Tibial nerve (tissue), 4 donors: ENCODE results near the gene ERP27. TPM values are rescaled to one million over a fixed set of nuclear protein-coding genes. Genes with fewer than 3 reads are reported as not detected.

ENCODE experiments used
- DNase-seq, 2 donors: peaks; one replicate each; pipeline ENCODE4 v3.0.0-alpha.2; 2019; ENCODE audit warnings: low spot score in 2 of 2
- H3K27ac ChIP-seq, 4 donors: fragments of 200-600 bp; sonication (generic) in 3 of 4; one replicate each; pipeline ENCODE4 v1.5.1; 2017 to 2019; ENCODE audit warnings: mild to moderate bottlenecking in 1 of 4
- H3K27me3 ChIP-seq, 2 donors: fragments of 200-600 bp; sonication (generic) in 1 of 2; one replicate each; pipeline versions ENCODE4 v1.5.1 to v1.6.0; 2017 to 2019
- H3K36me3 ChIP-seq, 3 donors: fragments of 200-600 bp; sonication (generic); one replicate each; pipeline ENCODE4 v1.5.1; 2018 to 2019
- H3K4me1 ChIP-seq, 4 donors: fragments of 200-600 bp; sonication (generic) in 3 of 4; one replicate each; pipeline ENCODE4 v1.5.1; 2017 to 2019
- H3K4me3 ChIP-seq, 4 donors: fragments of 200-600 bp; sonication (generic) in 3 of 4; one replicate each; pipeline ENCODE4 v1.5.1; 2017 to 2019; ENCODE audit warnings: mild to moderate bottlenecking in 1 of 4, moderate library complexity in 1 of 4
- H3K9me3 ChIP-seq, 4 donors: fragments of 200-600 bp; sonication (generic) in 3 of 4; one replicate each; pipeline ENCODE4 v1.5.1; 2017 to 2019
- EP300 ChIP-seq, 2 donors: sonication (generic); formaldehyde crosslinking; IDR thresholded peaks; one replicate each; pipeline ENCODE4 v1.6.1; 2017; ENCODE audit warnings: antibody characterized with exemption in 2 of 2, mild to moderate bottlenecking in 1 of 2
- POLR2A ChIP-seq, 2 donors: fragments of 450-650 bp; IDR thresholded peaks; one replicate each; pipeline ENCODE4 v1.6.1; 2017; ENCODE audit warnings: antibody characterized with exemption in 2 of 2, mild to moderate bottlenecking in 2 of 2, moderate library complexity in 2 of 2
- WGBS, 2 donors: methylation state at CpG; one replicate each; pipeline ENCODE4 v1.1.5; 2018; 5-methylcytosine and 5-hydroxymethylcytosine counted together
- total RNA-seq, 4 donors: library from RNA; depleted of rRNA; stranded (reverse); fragments of >200 nt; gene quantifications; one replicate each; pipeline ENCODE4 v1.1.0, GENCODE V29; 2016
- TF ChIP-seq, protein P1 (sequence below), 5 experiments: fragments of 200-600 bp in 3 of 5; fragments of 450-650 bp in 2 of 5; sonication (generic) in 3 of 5; IDR thresholded peaks; one replicate each; pipeline ENCODE4 v1.5.1; 2016 to 2019; ENCODE audit warnings: antibody characterized with exemption in 5 of 5, mild to moderate bottlenecking in 3 of 5, moderate library complexity in 2 of 5

Gene ERP27
- total RNA-seq, 4 donors from 2014 or later: not detected

DNA sequence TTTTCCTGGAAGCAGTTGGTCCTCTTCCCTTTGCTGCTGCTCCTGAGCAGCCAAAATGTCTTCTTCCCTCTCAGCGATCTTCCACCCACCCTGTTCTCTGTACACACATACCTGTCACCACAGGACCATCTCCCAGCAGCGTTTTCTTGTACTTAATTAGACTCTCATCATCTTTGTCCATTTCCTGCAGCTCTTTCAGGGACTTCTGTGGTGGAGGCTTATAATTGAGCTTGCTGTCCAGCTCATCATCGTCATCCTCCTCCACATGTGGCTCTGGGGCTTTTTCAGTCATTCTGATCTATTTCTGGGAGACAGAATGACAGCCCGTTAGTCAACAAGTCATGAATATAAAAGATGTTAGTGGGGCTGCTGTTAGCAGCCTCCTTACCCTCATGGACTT is 12.1 kb upstream of the ERP27 start:
- Histone ChIP-seq H3K9me3 (no peaks in the 10 kb centered on the region), H3K4me3 (no peak overlapping the region), H3K4me1 (peaks cover 0 to 59% (median 34%) of the 10 kb centered on the region in 4 donors), H3K36me3 (no peaks in the 10 kb centered on the region), H3K27ac (peak overlapping the region in 3 of 4 donors; percentile 15 to 73 (median 21)), H3K27me3 (no peaks in the 10 kb centered on the region)
- no peak for DNase-seq
- WGBS, 2 donors: 76 to 81% methylated on average over 4 of the region's 4 CpGs
- TF ChIP-seq POLR2A (IDR thresholded peaks at IDR 0.05): no peak
- no peak for TF ChIP-seq EP300 (IDR thresholded peaks at IDR 0.05)
- TF ChIP-seq, protein P1, sequence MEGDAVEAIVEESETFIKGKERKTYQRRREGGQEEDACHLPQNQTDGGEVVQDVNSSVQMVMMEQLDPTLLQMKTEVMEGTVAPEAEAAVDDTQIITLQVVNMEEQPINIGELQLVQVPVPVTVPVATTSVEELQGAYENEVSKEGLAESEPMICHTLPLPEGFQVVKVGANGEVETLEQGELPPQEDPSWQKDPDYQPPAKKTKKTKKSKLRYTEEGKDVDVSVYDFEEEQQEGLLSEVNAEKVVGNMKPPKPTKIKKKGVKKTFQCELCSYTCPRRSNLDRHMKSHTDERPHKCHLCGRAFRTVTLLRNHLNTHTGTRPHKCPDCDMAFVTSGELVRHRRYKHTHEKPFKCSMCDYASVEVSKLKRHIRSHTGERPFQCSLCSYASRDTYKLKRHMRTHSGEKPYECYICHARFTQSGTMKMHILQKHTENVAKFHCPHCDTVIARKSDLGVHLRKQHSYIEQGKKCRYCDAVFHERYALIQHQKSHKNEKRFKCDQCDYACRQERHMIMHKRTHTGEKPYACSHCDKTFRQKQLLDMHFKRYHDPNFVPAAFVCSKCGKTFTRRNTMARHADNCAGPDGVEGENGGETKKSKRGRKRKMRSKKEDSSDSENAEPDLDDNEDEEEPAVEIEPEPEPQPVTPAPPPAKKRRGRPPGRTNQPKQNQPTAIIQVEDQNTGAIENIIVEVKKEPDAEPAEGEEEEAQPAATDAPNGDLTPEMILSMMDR (IDR thresholded peaks at IDR 0.05): no peak

DNA sequence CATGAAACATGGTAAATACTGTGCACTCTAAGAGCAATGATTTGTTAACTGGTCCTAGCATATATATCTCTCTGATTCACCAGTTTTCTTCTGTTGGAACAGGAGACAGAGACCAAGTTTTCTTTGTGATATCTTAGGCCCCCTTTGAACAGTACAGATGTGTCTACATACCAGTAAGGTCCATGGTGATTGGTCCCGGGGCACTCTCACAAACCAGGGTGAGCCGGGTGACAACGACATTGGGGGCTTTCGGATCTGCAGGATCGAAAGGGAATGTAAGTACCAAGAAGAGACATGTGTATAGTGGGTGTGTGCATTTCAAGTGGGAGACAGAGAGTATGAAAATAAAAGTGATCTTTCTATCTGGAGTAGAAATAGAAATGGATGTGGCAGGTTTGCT is 11.3 kb upstream of the ERP27 start:
- Histone ChIP-seq H3K36me3 (no peaks in the 10 kb centered on the region), H3K4me1 (peaks cover 0 to 51% (median 35%) of the 10 kb centered on the region in 4 donors), H3K4me3 (no peak overlapping the region), H3K27me3 (no peaks in the 10 kb centered on the region), H3K27ac (peak overlapping the region in 3 of 4 donors; percentile 46 to 79 (median 73)), H3K9me3 (no peaks in the 10 kb centered on the region)
- WGBS, 2 donors: 93 to 96% methylated on average over 5 of the region's 5 CpGs
- no peak for DNase-seq
- TF ChIP-seq, protein P1 (IDR thresholded peaks at IDR 0.05): no peak
- TF ChIP-seq POLR2A (IDR thresholded peaks at IDR 0.05) (no peak), EP300 (IDR thresholded peaks at IDR 0.05) (no peak)

DNA sequence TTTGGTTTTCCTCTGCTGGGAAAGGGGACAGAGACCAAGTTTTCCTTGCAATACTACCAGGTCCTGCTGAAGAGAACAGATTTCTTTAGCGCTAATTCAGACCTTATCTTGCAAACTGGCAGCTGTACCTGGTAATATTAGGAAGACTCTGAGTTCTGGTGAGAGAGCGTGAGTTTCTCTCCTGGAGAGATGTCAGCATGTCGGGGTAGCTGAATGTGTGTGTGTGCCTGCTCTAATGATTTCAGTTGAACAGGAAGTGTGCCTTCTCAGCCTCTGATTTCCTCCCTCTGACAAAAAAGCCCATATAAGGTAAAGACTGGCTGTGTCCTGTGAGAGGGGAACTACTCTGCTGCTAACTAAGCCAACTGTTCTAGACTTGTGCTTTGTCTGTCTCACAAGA is 10.3 kb upstream of the ERP27 start:
- Histone ChIP-seq H3K9me3 (no peaks in the 10 kb centered on the region), H3K4me3 (no peak overlapping the region), H3K27ac (peak overlapping the region; percentile 57 to 82 (median 70)), H3K27me3 (no peaks in the 10 kb centered on the region), H3K36me3 (no peaks in the 10 kb centered on the region), H3K4me1 (peaks cover 0 to 50% (median 31%) of the 10 kb centered on the region in 4 donors)
- TF ChIP-seq, protein P1 (IDR thresholded peaks at IDR 0.05): no peak
- peak in 1 of 2 donors; percentile 75 for TF ChIP-seq EP300 (IDR thresholded peaks at IDR 0.05)
- TF ChIP-seq POLR2A (IDR thresholded peaks at IDR 0.05): peak; percentile 19 to 30
- WGBS, 2 donors: 28 to 41% methylated on average over 3 of the region's 3 CpGs
- peak in 1 of 2 donors; percentile 38 for DNase-seq

DNA sequence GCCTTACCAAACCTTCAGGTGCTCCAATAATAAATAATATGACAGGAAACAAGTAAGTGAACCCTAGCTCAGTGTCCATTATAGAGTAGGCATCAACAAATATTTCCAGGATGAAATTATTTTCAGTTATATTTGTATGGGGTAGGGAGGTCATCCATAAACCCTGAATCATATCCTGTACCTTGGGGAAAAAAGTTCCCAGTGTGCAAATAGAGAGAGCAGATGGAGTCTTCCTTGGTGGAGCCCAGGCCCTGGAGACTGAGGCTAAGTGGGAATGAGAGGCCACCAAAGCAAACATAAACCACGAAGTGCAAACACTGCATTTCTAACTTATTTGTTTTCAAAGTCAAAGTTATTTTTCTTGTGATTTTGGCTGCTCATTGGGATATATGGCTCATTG is 8.5 kb upstream of the ERP27 start:
- WGBS, 2 donors: 60 to 81% methylated on average over 1 of the region's 1 CpG
- DNase-seq: no peak
- TF ChIP-seq EP300 (IDR thresholded peaks at IDR 0.05): no peak
- TF ChIP-seq POLR2A (IDR thresholded peaks at IDR 0.05): no peak
- TF ChIP-seq, protein P1 (IDR thresholded peaks at IDR 0.05): no peak
- peaks cover 0 to 3% (median 0%) of the 10 kb centered on the region in 3 donors for H3K36me3 ChIP-seq
- no peaks in the 10 kb centered on the region for H3K27me3 ChIP-seq
- peak overlapping the region in 2 of 4 donors; percentile 20 to 79 for H3K27ac ChIP-seq
- H3K4me3 ChIP-seq: no peak overlapping the region
- no peaks in the 10 kb centered on the region for H3K9me3 ChIP-seq
- H3K4me1 ChIP-seq: peaks cover 0 to 44% (median 22%) of the 10 kb centered on the region in 4 donors

DNA sequence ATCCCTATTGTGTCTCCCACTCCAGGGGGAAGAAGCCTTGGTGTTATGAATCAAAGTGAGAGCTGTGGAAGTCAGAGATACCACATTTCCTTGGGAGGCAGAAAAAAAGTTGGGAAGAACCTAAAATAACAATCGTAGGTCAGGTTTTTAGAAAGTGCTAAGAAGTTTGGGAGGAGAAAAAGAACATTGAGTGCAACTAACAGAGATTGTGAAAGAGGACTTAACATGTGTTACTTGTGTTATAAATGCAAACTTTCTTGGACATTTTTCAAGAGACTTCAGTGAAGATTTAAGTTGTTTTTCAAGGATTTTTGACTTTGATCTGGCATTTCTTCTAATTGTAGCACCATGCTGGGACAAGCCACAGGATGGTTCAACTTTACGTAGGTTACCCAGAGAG is 7.8 kb upstream of the ERP27 start:
- DNase-seq: no peak
- Histone ChIP-seq H3K4me3 (no peak overlapping the region), H3K4me1 (peaks cover 0 to 41% (median 18%) of the 10 kb centered on the region in 4 donors), H3K27me3 (no peaks in the 10 kb centered on the region), H3K36me3 (peaks cover 0 to 3% (median 0%) of the 10 kb centered on the region in 3 donors), H3K27ac (peak overlapping the region; percentile 27 to 79 (median 54)), H3K9me3 (no peaks in the 10 kb centered on the region)
- TF ChIP-seq, protein P1 (IDR thresholded peaks at IDR 0.05): no peak
- peak in 1 of 2 donors; percentile 53 for TF ChIP-seq EP300 (IDR thresholded peaks at IDR 0.05)
- 79 to 80% methylated on average over 2 of the region's 2 CpGs for WGBS, 2 donors
